Measurements from ENCODE around the gene SPAG17.

- TF ChIP-seq CTCF (IDR thresholded peaks at IDR 0.05; ENCODE audit: low read depth, low read length), result no peak
- no peak for TF ChIP-seq EZH2phosphoT487 (IDR thresholded peaks at IDR 0.05; ENCODE audit: low read depth)
These were observed 3.4 kb upstream of the SPAG17 start for GRCh38 chr1:118188411-118188810.

Data from OCI-LY3 (cell line).